T-helper 1 cell treated with Interleukin-12 subunit alpha and Interleukin-12 subunit beta and Interleukin-4 antibody, amounts not matched to agents 30 μg/mL and 1 μg/mL, for 36 hours (primary cell): ENCODE results near the gene IRGC.
"Not testable (repeated sequence)": the region's sequence is repeated elsewhere in the genome, so short reads cannot be mapped to it uniquely, and the experiment has no call there.

ENCODE experiments used
- H3K27ac Mint-ChIP-seq: one replicate; pipeline ENCODE4 v1.8.0; 2021; ENCODE audit warnings: mild to moderate bottlenecking, mixed read lengths
- H3K27me3 Mint-ChIP-seq: one replicate; pipeline ENCODE4 v1.8.0; 2021; ENCODE audit warnings: low read depth, mixed read lengths
- H3K36me3 Mint-ChIP-seq: one replicate; pipeline ENCODE4 v1.8.0; 2021; ENCODE audit warnings: low read depth, mixed read lengths
- H3K4me1 Mint-ChIP-seq: one replicate; pipeline ENCODE4 v1.8.0; 2021; ENCODE audit warnings: low read depth, mixed read lengths
- H3K4me3 Mint-ChIP-seq: one replicate; pipeline ENCODE4 v1.8.0; 2021; ENCODE audit warnings: mild to moderate bottlenecking, moderate library complexity, mixed read lengths
- H3K9me3 Mint-ChIP-seq: one replicate; pipeline ENCODE4 v1.8.0; 2021; ENCODE audit warnings: mixed read lengths

The IRGC gene, protein sequence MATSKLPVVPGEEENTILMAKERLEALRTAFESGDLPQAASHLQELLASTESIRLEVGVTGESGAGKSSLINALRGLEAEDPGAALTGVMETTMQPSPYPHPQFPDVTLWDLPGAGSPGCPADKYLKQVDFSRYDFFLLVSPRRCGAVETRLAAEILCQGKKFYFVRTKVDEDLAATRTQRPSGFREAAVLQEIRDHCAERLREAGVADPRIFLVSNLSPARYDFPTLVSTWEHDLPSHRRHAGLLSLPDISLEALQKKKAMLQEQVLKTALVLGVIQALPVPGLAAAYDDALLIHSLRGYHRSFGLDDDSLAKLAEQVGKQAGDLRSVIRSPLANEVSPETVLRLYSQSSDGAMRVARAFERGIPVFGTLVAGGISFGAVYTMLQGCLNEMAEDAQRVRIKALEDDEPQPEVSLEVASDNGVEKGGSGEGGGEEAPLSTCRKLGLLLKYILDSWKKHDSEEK

DNA sequence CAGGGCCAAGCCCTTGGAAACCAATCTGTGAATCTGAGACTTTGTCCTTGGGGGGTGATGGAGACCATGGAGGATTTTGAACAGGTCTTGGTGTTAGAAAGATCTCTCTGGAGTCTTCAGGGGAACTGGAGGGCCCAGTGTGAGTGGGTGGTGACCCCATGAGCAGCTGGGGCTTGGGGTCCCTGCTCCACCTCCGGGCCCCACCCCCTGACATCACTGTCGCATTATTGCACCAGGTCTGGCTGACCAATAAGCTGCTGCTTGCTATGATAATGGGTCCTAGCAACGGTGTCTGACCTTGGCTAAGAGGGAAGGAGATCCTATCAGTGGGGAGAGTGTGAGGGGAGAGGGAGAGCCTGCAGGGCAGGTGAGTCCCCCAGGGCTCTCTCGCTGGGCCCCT is at the start of gene IRGC:
IRGC (plus strand) TSS at position 301 of the 400 bp plus-strand sequence. CDS start 2,483 bp downstream, outside the sequence.
- no peak within 1 kb of the TSS for H3K27ac Mint-ChIP-seq
- H3K4me1 Mint-ChIP-seq, result peaks cover 2% of the 10 kb centered on the region
- H3K9me3 Mint-ChIP-seq, result no peaks in the 10 kb centered on the region
- H3K27me3 Mint-ChIP-seq, result no peaks in the 10 kb centered on the region
- no peak within 1 kb of the TSS for H3K4me3 Mint-ChIP-seq
- no peaks in the 10 kb centered on the region for H3K36me3 Mint-ChIP-seq

DNA sequence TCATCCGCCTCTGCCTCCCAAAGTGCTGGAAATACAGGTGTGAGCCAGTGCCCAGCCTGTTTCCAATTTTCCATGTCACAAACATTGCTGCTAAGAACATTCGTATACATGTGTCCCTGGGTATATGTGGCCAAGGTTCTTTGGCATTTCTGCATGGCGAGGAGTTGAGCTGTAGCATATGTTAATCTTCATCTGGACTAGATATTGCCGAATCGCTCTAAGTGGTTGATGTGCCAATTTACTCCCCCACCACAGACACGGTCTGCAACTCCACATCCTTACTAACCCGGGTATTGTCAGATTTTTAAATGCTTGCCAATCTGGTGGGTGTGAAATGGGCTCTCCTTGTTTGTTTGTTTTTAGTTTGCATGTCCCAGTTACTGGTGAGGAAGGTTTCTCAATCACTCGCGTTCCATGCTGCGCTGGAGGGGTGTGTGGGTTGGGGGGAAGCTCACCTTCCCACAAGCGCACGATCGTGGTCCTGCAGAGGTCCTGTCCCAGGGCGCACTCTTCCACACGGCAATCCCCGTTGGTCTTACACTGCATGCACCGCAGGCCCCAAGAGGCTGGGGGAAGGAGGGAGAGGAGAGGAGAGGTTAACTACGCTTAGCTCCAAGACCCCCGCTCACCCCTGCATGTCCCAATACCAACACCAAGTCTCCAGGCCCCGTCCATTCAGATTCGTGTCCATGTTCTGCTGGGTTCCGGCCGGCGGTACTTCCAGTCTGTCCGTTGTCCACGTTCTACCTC is 48.6 kb upstream of the IRGC start:
- Mint-ChIP-seq H3K4me3 (peak overlapping the region; percentile 91), H3K27ac (no peak overlapping the region), H3K4me1 (peaks cover 40% of the 10 kb centered on the region), H3K27me3 (peaks cover 5% of the 10 kb centered on the region), H3K36me3 (peaks cover 36% of the 10 kb centered on the region), H3K9me3 (no peaks in the 10 kb centered on the region)

DNA sequence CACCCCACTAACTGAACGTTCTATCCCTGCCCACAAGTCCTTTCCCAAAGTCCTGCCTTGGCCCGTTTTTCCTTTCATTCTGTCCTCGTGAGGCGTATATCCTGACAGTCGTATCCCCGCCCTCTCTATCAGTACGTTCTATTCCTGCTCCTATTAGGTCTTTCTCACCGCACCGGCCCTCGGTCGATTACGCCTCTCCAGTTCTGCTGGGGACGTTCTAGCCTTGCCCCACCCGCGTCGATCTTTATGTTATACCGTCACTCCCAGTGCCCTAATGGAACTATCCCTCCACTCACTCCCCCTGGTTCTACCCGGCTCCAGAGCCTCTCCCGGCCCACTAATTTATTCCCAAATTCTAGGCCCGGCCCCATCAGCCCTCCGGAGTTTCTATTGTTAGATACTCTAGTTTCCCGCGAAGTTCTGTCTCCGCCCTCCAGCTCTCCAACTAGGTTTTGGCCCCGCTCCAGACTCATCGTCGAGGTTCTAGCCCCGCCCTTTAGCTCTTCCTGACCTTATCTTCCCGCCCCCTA is 47.9 kb upstream of the IRGC start:
- Mint-ChIP-seq H3K36me3 (peaks cover 30% of the 10 kb centered on the region), H3K9me3 (no peaks in the 10 kb centered on the region), H3K27ac (peak overlapping the region; percentile 86), H3K4me3 (peak overlapping the region; percentile 91), H3K27me3 (peaks cover 6% of the 10 kb centered on the region), H3K4me1 (peaks cover 40% of the 10 kb centered on the region)

DNA sequence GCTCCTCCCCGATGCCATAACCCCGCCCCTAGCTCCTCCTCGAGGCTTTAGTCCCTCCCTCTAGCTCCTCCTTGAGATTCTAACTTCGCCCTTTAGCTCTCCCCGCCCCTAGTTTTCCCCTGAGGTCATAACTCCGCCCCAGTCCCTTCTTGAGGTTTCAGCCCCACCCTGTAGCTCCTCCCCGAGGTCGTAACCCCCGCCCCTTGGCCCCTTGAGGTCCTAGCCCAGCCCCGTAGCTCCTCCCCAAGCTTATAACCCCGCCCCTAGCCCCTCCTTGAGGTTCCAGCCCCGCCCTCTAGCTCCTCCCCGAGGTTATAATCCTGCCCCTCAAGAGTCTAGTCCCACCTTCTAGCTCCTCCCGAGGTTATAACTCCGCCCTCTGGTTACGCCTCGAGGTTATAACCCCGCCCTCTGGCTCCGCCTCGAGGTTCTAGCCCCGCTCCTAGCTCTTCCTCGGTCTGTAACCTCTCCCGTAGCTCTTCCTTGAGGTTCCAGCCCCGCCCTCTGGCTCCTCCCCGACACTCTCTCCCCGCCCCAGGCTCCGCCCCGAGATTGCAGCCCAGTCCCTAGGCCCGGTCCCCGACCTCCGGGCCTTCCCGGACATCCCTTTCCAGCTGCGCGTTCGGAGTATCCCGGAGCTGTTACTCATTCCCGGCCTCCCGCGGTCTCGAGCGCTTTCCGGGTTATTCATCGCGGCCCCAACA is 47.3 kb upstream of the IRGC start:
- peak overlapping the region; percentile 86 for H3K27ac Mint-ChIP-seq
- H3K27me3 Mint-ChIP-seq, result peaks cover 6% of the 10 kb centered on the region
- H3K4me1 Mint-ChIP-seq, result peaks cover 40% of the 10 kb centered on the region
- peaks cover 30% of the 10 kb centered on the region for H3K36me3 Mint-ChIP-seq
- H3K4me3 Mint-ChIP-seq, result peak overlapping the region; percentile 91
- no peaks in the 10 kb centered on the region for H3K9me3 Mint-ChIP-seq

DNA sequence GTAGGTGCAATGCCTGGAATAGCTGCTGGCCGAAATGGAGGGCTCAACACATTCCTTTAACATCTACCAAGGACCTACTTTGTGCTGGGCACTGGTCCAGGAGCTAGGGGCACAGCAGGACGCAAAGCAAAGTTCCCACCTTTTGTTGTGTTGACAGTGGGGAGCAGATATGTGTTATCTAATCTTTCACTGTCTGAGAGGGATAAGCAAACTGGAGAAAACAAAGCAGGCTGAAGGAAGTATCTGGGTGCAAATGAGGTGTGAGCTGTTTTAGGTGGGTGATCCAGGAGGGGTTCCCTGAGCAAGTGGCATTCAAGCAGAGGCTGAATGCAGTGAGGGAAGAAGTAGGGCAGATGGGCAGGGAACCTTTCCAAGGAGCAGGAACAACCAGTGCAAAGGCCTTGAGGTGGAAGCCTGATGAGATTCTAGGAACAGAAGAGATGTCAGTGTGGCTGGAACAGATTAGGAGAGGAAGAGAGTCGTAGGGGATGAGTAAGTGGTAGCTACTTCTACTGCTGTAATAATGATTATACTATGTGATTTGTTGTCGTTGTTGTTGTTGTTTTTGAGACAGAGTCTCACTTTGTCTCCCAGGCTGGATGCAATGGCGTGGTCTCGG is 43.7 kb upstream of the IRGC start:
- H3K4me1 Mint-ChIP-seq, result peaks cover 35% of the 10 kb centered on the region
- no peak overlapping the region for H3K4me3 Mint-ChIP-seq
- H3K27ac Mint-ChIP-seq, result no peak overlapping the region
- no peaks in the 10 kb centered on the region for H3K9me3 Mint-ChIP-seq
- H3K36me3 Mint-ChIP-seq, result peaks cover 11% of the 10 kb centered on the region
- H3K27me3 Mint-ChIP-seq, result peaks cover 6% of the 10 kb centered on the region

DNA sequence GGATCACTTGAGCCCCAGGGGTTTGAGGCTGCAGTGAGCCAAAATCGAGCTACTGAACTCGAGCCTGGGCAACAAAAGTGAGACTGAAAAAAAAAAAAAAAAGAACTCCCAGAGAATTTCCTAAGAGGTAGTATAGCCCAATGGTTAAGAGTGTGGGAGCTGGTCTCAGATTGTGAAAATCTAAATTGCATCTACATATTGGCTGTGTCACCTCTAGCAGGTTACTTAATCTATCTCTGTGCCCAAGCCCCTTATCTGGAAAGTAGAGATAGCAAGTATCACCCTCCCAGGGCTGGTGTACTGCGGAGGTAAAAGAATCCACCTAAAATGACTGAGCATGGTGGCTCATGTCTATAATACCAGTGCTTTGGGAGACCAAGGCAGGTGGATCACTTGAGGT is 42.2 kb upstream of the IRGC start:
- Mint-ChIP-seq H3K4me1 (peaks cover 24% of the 10 kb centered on the region), H3K27me3 (peaks cover 6% of the 10 kb centered on the region), H3K9me3 (no peaks in the 10 kb centered on the region), H3K36me3 (no peaks in the 10 kb centered on the region), H3K4me3 (no peak overlapping the region), H3K27ac (no peak overlapping the region)

DNA sequence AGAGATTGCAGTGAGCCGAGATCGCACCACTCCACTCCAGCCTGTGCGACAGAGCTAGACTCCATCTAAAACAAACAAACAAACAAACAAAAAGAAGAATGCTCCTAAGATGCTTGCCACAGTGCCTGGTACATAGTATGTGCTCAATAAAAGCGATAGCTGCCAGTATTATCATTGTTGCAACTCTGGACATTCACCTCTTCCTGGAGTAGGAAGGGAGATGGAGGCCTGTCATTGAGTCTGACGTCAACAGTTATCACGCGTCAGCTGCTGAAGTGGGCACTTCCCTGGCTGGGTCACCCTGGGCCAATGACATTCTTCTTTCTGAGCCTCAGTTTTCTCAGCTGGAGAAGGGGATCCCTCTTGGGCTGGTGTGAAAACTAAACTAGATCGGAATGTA is 41.7 kb upstream of the IRGC start:
- H3K27ac Mint-ChIP-seq, result no peak overlapping the region
- no peaks in the 10 kb centered on the region for H3K9me3 Mint-ChIP-seq
- peaks cover 6% of the 10 kb centered on the region for H3K27me3 Mint-ChIP-seq
- no peak overlapping the region for H3K4me3 Mint-ChIP-seq
- no peaks in the 10 kb centered on the region for H3K36me3 Mint-ChIP-seq
- H3K4me1 Mint-ChIP-seq, result peaks cover 21% of the 10 kb centered on the region

DNA sequence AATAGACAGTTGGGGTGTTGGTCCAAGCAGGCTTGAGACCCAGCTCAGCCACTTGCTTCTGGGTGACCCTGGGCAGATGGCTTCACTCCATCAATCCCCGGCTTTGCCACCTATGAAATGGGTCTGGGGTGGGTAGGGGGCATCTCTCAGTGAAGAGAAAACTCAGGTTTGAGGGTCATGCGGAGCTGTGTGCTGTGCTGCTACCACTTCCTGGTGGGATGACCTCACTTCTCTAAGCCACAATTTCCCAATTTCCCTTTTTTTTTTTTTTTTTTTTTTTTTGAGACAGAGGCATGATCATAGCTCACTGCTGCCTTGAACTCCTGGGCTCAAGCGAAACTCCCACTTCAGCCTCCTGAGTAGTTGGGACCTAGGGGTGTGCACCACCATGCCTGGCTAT is 41.3 kb upstream of the IRGC start:
- Mint-ChIP-seq H3K4me1 (peaks cover 21% of the 10 kb centered on the region), H3K36me3 (no peaks in the 10 kb centered on the region), H3K27me3 (peaks cover 6% of the 10 kb centered on the region), H3K4me3 (no peak overlapping the region), H3K9me3 (no peaks in the 10 kb centered on the region), H3K27ac (no peak overlapping the region)

DNA sequence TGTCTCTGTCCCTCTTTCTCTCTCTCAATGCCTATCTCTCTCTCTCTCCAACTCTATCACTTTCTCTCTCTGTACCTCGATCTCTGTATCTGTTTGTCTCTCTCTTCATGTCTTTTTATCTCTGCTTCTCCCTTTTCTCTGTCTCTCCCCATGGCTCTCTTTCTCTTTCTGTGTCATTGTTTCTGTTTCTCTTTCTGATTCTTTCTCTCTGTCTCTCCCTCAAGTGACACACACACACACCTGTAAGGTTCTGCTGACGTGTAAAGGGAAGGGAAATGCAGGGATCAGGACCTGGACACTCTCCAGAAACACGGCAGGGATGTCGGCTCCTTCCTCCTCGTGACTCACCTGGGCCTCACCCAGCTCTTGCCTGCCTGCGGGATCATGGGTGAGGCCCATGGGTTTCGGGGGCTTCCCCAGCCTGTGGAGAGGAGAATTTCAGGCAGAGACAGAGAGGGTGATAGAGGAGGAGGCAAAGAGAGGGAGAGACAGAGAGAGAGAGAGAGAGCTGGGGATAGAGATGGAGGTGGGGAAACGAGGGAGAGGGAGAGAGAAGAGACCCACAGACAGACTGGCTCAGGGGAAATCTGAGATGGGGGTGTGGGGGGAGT is 40.5 kb upstream of the IRGC start:
- Mint-ChIP-seq H3K4me1 (peaks cover 13% of the 10 kb centered on the region), H3K4me3 (peak overlapping the region; percentile 50), H3K9me3 (no peaks in the 10 kb centered on the region), H3K27ac (peak overlapping the region; percentile 84), H3K36me3 (no peaks in the 10 kb centered on the region), H3K27me3 (peaks cover 6% of the 10 kb centered on the region)

DNA sequence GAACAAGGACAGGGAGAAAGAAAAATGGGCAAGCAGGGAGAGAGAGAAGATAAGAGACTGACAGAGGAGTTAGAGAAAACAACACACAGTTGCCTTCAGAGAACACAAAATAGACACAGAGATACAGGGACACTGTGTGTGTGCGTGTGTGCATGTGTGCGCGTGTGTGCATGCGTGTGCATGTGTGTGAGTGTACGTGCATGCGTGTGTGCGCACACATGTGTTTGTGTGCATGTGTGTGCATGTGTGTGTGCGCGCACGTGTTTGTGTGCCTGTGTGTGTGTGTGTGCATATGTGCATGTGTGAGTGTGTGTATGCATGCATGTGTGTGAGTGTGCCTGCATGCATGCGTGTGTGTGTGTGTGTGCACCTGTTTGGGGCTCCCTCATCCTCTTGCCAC is 40.0 kb upstream of the IRGC start:
- no peaks in the 10 kb centered on the region for H3K36me3 Mint-ChIP-seq
- H3K4me3 Mint-ChIP-seq, result peak overlapping the region; percentile 8
- peaks cover 13% of the 10 kb centered on the region for H3K4me1 Mint-ChIP-seq
- H3K9me3 Mint-ChIP-seq, result no peaks in the 10 kb centered on the region
- H3K27ac Mint-ChIP-seq, result peak overlapping the region; percentile 84
- peaks cover 6% of the 10 kb centered on the region for H3K27me3 Mint-ChIP-seq

DNA sequence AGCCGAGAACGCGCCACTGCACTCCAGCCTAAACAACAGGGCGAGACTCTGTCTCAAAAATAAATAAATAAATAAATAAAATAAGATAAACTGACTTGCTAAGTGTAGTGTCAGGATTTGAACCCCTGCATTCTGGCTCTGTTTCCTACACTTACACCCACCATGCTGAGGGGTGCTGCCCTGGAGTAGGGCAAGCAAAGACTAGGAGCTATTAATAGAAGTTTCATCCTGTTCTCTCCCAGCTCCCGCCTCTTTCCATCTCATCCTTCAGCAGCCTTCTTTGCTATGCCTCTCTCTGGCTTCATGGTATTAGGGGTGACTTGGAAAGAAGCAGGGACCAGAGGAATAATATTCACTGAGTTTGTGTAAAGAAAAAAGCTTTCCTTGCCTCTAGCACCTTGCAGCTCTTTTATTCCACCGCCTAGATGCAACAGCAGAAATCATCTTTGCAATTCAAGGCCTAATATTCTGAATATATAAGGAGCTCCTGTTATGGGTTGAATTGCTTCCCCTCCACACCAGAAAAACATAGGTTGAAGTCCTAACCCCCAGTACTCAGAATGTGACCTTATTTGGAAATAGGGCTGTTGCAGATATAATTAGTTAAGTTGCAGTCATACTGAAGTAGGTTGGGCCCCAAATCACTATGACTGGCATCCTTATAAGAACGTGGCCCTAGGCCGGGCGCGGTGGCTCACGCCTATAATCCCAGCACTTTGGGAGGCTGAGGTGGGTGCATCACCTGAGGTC is 37.2 kb upstream of the IRGC start:
- Mint-ChIP-seq H3K36me3 (no peaks in the 10 kb centered on the region), H3K9me3 (no peaks in the 10 kb centered on the region), H3K4me1 (peaks cover 10% of the 10 kb centered on the region), H3K4me3 (no peak overlapping the region), H3K27ac (no peak overlapping the region), H3K27me3 (no peaks in the 10 kb centered on the region)

DNA sequence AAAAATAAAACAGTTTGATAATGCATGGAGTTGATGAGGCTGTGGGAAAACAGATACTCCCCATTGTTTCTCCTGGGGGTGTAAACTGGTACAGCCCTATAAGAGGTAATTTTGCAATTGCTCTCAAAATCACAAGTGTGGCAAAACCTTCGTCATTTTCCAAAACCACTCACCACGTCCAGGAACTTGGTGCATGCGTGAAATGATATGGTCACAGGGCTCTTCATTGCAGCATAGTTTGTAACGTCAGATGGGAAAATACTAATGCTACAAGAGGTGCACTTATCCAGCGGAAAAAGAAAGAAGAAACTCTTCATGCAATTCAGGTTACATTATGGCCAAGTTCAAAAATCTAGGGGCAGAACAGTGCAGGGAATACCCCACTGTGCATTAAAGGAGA is 34.1 kb upstream of the IRGC start:
- H3K4me1 Mint-ChIP-seq, result no peaks in the 10 kb centered on the region
- H3K27ac Mint-ChIP-seq, result no peak overlapping the region
- H3K4me3 Mint-ChIP-seq, result no peak overlapping the region
- H3K9me3 Mint-ChIP-seq, result no peaks in the 10 kb centered on the region
- H3K36me3 Mint-ChIP-seq, result no peaks in the 10 kb centered on the region
- no peaks in the 10 kb centered on the region for H3K27me3 Mint-ChIP-seq

DNA sequence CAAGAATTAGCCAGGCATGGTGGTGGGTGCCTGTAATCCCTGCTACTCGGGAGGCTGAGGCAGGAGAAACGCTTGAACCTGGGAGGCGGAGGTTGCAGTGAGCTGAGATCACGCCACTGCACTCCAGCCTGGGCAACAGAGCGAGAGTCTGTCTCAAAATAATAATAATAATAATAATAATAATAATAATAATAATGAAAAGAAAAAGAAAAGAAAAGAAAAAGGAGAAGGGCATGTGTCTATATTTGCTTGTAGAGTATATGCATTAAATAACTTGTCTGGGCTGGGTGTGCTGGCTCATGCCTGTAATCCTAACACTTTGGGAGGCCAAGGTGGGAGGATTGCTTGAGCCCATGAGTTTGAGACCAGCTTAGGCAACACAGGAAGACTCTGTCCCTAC is 33.6 kb upstream of the IRGC start:
- H3K27me3 Mint-ChIP-seq, H3K9me3 Mint-ChIP-seq, H3K27ac Mint-ChIP-seq, H3K4me1 Mint-ChIP-seq, H3K36me3 Mint-ChIP-seq, H3K4me3 Mint-ChIP-seq: not testable (repeated sequence)
